Measurements from ENCODE around the gene HELZ. TPM values are rescaled to one million over a fixed set of nuclear protein-coding genes. Genes with fewer than 3 reads are reported as not detected.

Gene HELZ
- total and polyA plus RNA-seq, 2 of the 8 experiments (the other 6 are each of a cell fraction or from before 2014, with no cell fraction given), result 10.0 to 48.7 TPM

- Histone ChIP-seq H3K23me2 (ENCODE audit: low read depth, low read length) (peaks cover 2% of the 10 kb centered on the region; the same call in 1 of the 2 replicates), H2BK12ac (ENCODE audit: low read depth, low read length) (no peak overlapping the region), H4K20me1 (replicated peaks in 1 of 2; ENCODE audit: control insufficient read depth in 1 of 2, insufficient read depth in 2 of 2, low read length in 2 of 2) (no peaks in the 10 kb centered on the region), H2BK20ac (ENCODE audit: low read length) (no peak overlapping the region), H2BK5ac (ENCODE audit: low read depth, low read length) (no peak overlapping the region), H3K4ac (replicated peaks; ENCODE audit: insufficient read length, low read depth, low read length) (no peak overlapping the region), H4K5ac (ENCODE audit: insufficient read length, low read depth, low read length) (no peak overlapping the region), H3K56ac (replicated peaks; ENCODE audit: insufficient read length, low read depth, low read length) (no peak overlapping the region), H3K14ac (ENCODE audit: insufficient read length) (no peak overlapping the region), H2BK120ac (replicated peaks; ENCODE audit: low read depth, low read length) (no peak overlapping the region), H2AFZ (ENCODE audit: low read length) (no peak overlapping the region), H3K36me3 (ENCODE audit: control insufficient read depth in 2 of 4, insufficient read depth in 4 of 4, low read length in 3 of 4) (no peaks in the 10 kb centered on the region), H3K23ac (ENCODE audit: insufficient read length) (no peak overlapping the region), H3K18ac (ENCODE audit: extremely low read depth, low read length) (no peak overlapping the region), H4K8ac (ENCODE audit: extremely low read depth, insufficient read depth, low read length) (0 out of 2 replicates have a peak overlapping the region, but pooled peaks have one; percentile 31), H2AK5ac (ENCODE audit: low read depth, low read length) (no peak overlapping the region), H3K4me1 (replicated peaks in 1 of 4; ENCODE audit: control insufficient read depth in 3 of 4, insufficient read depth in 4 of 4, low read length in 3 of 4) (no peaks in the 10 kb centered on the region), H4K91ac (replicated peaks; ENCODE audit: insufficient read length, low read length) (no peak overlapping the region), H3K9ac (replicated peaks in 1 of 4; ENCODE audit: extremely low read depth in 1 of 4, low read depth in 3 of 4, low read length in 3 of 4) (no peak overlapping the region), H3K79me1 (ENCODE audit: low read depth, low read length) (no peaks in the 10 kb centered on the region), H3K27me3 (replicated peaks in 1 of 4; ENCODE audit: control insufficient read depth in 3 of 4, extremely low read depth in 1 of 4, insufficient read depth in 3 of 4, low read length in 3 of 4) (no peaks in the 10 kb centered on the region; a peak in 1 of 7 replicates), H3K27ac (ENCODE audit: low read depth, low read length) (no peak overlapping the region; the same call in 1 of the 2 replicates), H3K9me3 (ENCODE audit: insufficient read depth in 2 of 2, low read depth in 1 of 2, low read length in 1 of 2) (peaks cover 3 to 12% of the 10 kb centered on the region in 2 experiments; a peak in 2 of 4 replicates), H3K4me2 (ENCODE audit: insufficient read depth in 1 of 2, low read depth in 2 of 2, low read length in 2 of 2) (no peak overlapping the region; a peak in 1 of 4 replicates), H2BK15ac (ENCODE audit: low read length) (no peak overlapping the region), H3K79me2 (ENCODE audit: control insufficient read depth in 1 of 2, insufficient read depth in 2 of 2, low read length in 2 of 2) (no peaks in the 10 kb centered on the region), H3K4me3 (ENCODE audit: extremely low read depth in 1 of 4, insufficient read depth in 2 of 4, low read depth in 3 of 4, low read length in 4 of 4) (no peak overlapping the region)
- DNase-seq (ENCODE audit: low read depth in 1 of 2, low spot score in 2 of 2), result no peak
- ChIA-PET POLR2A (ENCODE audit: partially characterized antibody) (no interaction called here), CTCF (ENCODE audit: partially characterized antibody) (interaction anchor here (0.8 to 1.3 kb wide), 3 partner anchors 37 to 326 kb away, joined by 3 to 4 read pairs (median 3); no protein-coding TSS in a partner anchor)
- no peak for TF ChIP-seq KDM1A (IDR thresholded peaks at IDR 0.05; ENCODE audit: borderline replicate concordance, low read length)
- TF ChIP-seq TEAD4 (IDR thresholded peaks at IDR 0.05; ENCODE audit: low read depth, low read length), result no peak
- TF ChIP-seq JUN (IDR thresholded peaks at IDR 0.05; ENCODE audit: low read depth, low read length), result no peak
- no peak for TF ChIP-seq SIRT6 (IDR thresholded peaks at IDR 0.05; ENCODE audit: low read length)
- no peak for TF ChIP-seq RFX5 (IDR thresholded peaks at IDR 0.05; ENCODE audit: borderline replicate concordance, low read depth, low read length)
- no peak for TF ChIP-seq ASH2L (IDR thresholded peaks at IDR 0.05; ENCODE audit: low read length)
- no peak for TF ChIP-seq POU5F1 (IDR thresholded peaks at IDR 0.05; ENCODE audit: low read depth, low read length)
- TF ChIP-seq POLR2AphosphoS5 (IDR thresholded peaks at IDR 0.05; ENCODE audit: low read depth, low read length), result no peak
- WGBS, 2 experiments (ENCODE audit: extremely low coverage in 1 of 2, insufficient coverage in 1 of 2, insufficient read length in 1 of 2, insufficient replicate concordance in 2 of 2, low coverage in 1 of 2, low lambda C conversion rate in 2 of 2, missing lambda C conversion rate in 1 of 2), result 81% methylated on average over 9 of the region's 9 CpGs; no CpG with 5 or more reads in 1 of the 2 experiments
- no peak for FAIRE-seq
Measured at GRCh38 chr17:67053438-67054000, 191.5 kb downstream of the HELZ start.
